Chondrocyte (in vitro differentiated cells): ENCODE measurements around the gene REELD1. TPM values are rescaled to one million over a fixed set of nuclear protein-coding genes. Genes with fewer than 3 reads are reported as not detected.

ENCODE experiments used
- DNase-seq: peaks from one replicate; pipeline ENCODE4 v3.0.0; 2021; ENCODE audit warnings: mixed read lengths, low spot score
- H3K27ac Mint-ChIP-seq: one replicate; pipeline ENCODE4 v1.8.0; 2021; ENCODE audit warnings: mild to moderate bottlenecking, moderate library complexity, mixed read lengths; ENCODE audit not compliant: unreplicated experiment
- H3K27me3 Mint-ChIP-seq: 2 replicates; pipeline ENCODE4 v1.8.0; 2021; ENCODE audit warnings: low read depth, mixed read lengths
- H3K36me3 Mint-ChIP-seq: 2 replicates; pipeline ENCODE4 v1.8.0; 2021; ENCODE audit warnings: low read depth, mixed read lengths
- H3K4me1 Mint-ChIP-seq: 2 replicates; pipeline ENCODE4 v1.8.0; 2021; ENCODE audit warnings: low read depth, mild to moderate bottlenecking, mixed read lengths
- H3K4me3 Mint-ChIP-seq: one replicate; pipeline ENCODE4 v1.8.0; 2021; ENCODE audit warnings: mild to moderate bottlenecking, moderate library complexity, mixed read lengths; ENCODE audit not compliant: unreplicated experiment
- H3K9me3 Mint-ChIP-seq: 2 replicates; pipeline ENCODE4 v1.8.0; 2021; ENCODE audit warnings: low read depth, mixed read lengths
- CTCF ChIP-seq: fragments of 200-600 bp; sonication (generic); IDR thresholded peaks from 2 replicates; pipeline ENCODE4 v1.5.0; 2021; ENCODE audit warnings: antibody characterized with exemption, mild to moderate bottlenecking, moderate library complexity
- total RNA-seq: library from RNA; stranded (reverse); gene quantifications from 3 replicates; pipeline ENCODE4 v1.2.1, GENCODE V29; 2021

REELD1 gene
- total RNA-seq, 1 donor from 2014 or later: not detected

GRCh38 chr4:146235654-146236177 is 21.4 kb downstream of the REELD1 start:
- Mint-ChIP-seq H3K36me3 (no peaks in the 10 kb centered on the region), H3K4me3 (no peak overlapping the region), H3K4me1 (no peaks in the 10 kb centered on the region), H3K27me3 (no peaks in the 10 kb centered on the region), H3K9me3 (peaks cover 10% of the 10 kb centered on the region), H3K27ac (peak overlapping the region; percentile 17)
- no peak for DNase-seq
- no peak for TF ChIP-seq CTCF

- H3K27ac Mint-ChIP-seq: no peak overlapping the region
- DNase-seq: no peak
- no peaks in the 10 kb centered on the region for H3K27me3 Mint-ChIP-seq
- H3K36me3 Mint-ChIP-seq: no peaks in the 10 kb centered on the region
- H3K9me3 Mint-ChIP-seq: peaks cover 10% of the 10 kb centered on the region
- H3K4me1 Mint-ChIP-seq: peaks cover 4% of the 10 kb centered on the region
- no peak overlapping the region for H3K4me3 Mint-ChIP-seq
- no peak for TF ChIP-seq CTCF
These were observed 21.9 kb downstream of the REELD1 start for GRCh38 chr4:146236216-146236615.

GRCh38 chr4:146237092-146237491 is 22.8 kb downstream of the REELD1 start:
- H3K9me3 Mint-ChIP-seq: peaks cover 6% of the 10 kb centered on the region
- no peak for DNase-seq

GRCh38 chr4:146238107-146238506 is 23.8 kb downstream of the REELD1 start:
- DNase-seq: no peak
- H3K36me3 Mint-ChIP-seq: no peaks in the 10 kb centered on the region
- H3K9me3 Mint-ChIP-seq: no peaks in the 10 kb centered on the region
- H3K27ac Mint-ChIP-seq: no peak overlapping the region
- no peaks in the 10 kb centered on the region for H3K27me3 Mint-ChIP-seq
- H3K4me3 Mint-ChIP-seq: no peak overlapping the region
- TF ChIP-seq CTCF: no peak
- H3K4me1 Mint-ChIP-seq: peaks cover 16% of the 10 kb centered on the region

More at GRCh38 chr4:146237092-146237491, 22.8 kb downstream of the REELD1 start:
- H3K27ac Mint-ChIP-seq: no peak overlapping the region
- no peaks in the 10 kb centered on the region for H3K36me3 Mint-ChIP-seq
- peaks cover 12% of the 10 kb centered on the region for H3K4me1 Mint-ChIP-seq
- TF ChIP-seq CTCF: no peak
- no peak overlapping the region for H3K4me3 Mint-ChIP-seq
- H3K27me3 Mint-ChIP-seq: no peaks in the 10 kb centered on the region

GRCh38 chr4:146243141-146243882 is 29.0 kb downstream of the REELD1 start:
- peaks cover 4% of the 10 kb centered on the region for H3K36me3 Mint-ChIP-seq
- peak; percentile 67 for TF ChIP-seq CTCF
- no peaks in the 10 kb centered on the region for H3K9me3 Mint-ChIP-seq
- no peak overlapping the region for H3K4me3 Mint-ChIP-seq
- no peaks in the 10 kb centered on the region for H3K27me3 Mint-ChIP-seq
- no peak for DNase-seq
- peaks cover 16% of the 10 kb centered on the region for H3K4me1 Mint-ChIP-seq
- H3K27ac Mint-ChIP-seq: no peak overlapping the region
